Adipocyte (in vitro differentiated cells): ENCODE data around the gene SYCP2L.

ENCODE experiments used
- DNase-seq: peaks from one replicate; pipeline ENCODE4 v3.0.0-alpha.2; 2015; ENCODE audit warnings: low read depth
- H3K27me3 ChIP-seq: replicated peaks from 2 replicates; pipeline ENCODE4 v1.7.0; 2013; ENCODE audit warnings: mild to moderate bottlenecking, low read length, moderate library complexity; ENCODE audit not compliant: control insufficient read depth, insufficient read depth
- H3K36me3 ChIP-seq: 2 replicates; pipeline ENCODE4 v1.7.0; 2013; ENCODE audit warnings: low read length, mild to moderate bottlenecking, moderate library complexity; ENCODE audit not compliant: control insufficient read depth, insufficient read depth, severe bottlenecking
- H3K4me1 ChIP-seq: 2 replicates; pipeline ENCODE4 v1.7.0; 2013; ENCODE audit warnings: mild to moderate bottlenecking, low read length, moderate library complexity; ENCODE audit not compliant: control insufficient read depth, insufficient read depth
- H3K4me3 ChIP-seq: 2 replicates; pipeline ENCODE4 v1.7.0; 2013; ENCODE audit warnings: mild to moderate bottlenecking, low read length, moderate library complexity
- H3K9ac ChIP-seq: 2 replicates; pipeline ENCODE4 v1.7.0; 2013; ENCODE audit warnings: mild to moderate bottlenecking, low read length, moderate library complexity
- H3K9me3 ChIP-seq: 2 replicates; pipeline ENCODE4 v1.7.0; 2013; ENCODE audit warnings: mild to moderate bottlenecking, low read length, moderate library complexity; ENCODE audit not compliant: control insufficient read depth

Gene SYCP2L

DNA sequence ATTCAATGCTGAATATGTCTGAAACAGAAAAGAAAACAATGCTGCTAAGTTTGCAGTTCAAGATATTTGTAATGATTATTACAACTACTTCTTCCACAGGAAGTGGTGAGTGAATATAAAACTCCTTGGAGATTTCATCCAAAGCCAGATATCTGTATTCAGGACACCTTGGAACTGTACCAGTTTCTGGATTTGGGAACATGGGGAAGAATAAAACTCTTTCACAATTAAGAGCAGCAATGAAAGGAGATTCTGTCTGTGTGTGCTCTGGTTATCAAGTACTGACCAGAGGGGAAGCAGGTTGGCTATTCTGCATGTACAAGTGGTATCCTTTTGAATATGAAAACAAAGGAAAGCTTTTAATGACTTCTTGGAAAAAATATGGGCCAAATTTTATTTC lies 136.2 kb downstream of the SYCP2L start:
- DNase-seq, result no peak
- no peaks in the 10 kb centered on the region for H3K36me3 ChIP-seq
- H3K4me1 ChIP-seq, result peaks cover 20% of the 10 kb centered on the region
- H3K4me3 ChIP-seq, result no peak overlapping the region
- H3K9me3 ChIP-seq, result no peaks in the 10 kb centered on the region
- no peaks in the 10 kb centered on the region for H3K27me3 ChIP-seq
- no peak overlapping the region for H3K9ac ChIP-seq
